Measurements from ENCODE around the gene R3HDM2.

The R3HDM2 gene
- total RNA-seq = 11.2 to 63.5 (median 37.0) reads per million in 3 experiments

DNA sequence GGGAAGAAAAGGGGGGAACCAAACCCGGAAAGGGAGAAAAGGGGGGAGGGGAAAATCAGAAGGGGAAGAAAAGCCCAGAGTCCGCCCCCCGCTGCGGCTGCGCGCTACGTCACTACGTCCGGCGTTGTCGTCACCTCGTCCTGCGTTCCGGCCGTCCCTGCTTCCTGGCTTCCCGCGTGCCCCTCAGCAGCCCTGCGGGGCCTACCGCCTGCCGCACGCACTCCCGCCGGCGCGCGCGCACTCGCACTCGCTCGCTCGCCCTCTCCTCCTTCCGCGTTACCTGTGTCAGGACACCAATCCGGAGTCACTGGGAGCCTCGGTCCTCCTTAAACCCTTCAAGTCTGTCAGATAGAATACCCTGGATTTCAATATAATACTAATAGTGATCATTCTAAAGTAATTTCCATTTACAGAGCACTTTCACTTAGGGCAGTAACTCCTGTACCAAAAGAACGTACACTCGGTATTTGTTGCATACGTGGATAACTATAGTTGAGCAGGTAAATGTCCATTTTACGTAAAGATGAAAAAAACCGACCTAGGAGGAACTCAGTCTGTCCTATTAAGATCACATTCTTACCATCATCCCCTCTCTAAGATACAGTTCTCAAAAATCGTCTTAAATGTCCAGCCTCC, at the start of gene R3HDM2:
TSS of gene R3HDM2 (minus strand) at position 113 of the 636 bp plus-strand sequence. CDS start 120,615 bp downstream, outside the sequence.
- peak; percentile 95 for DNase-seq

DNA sequence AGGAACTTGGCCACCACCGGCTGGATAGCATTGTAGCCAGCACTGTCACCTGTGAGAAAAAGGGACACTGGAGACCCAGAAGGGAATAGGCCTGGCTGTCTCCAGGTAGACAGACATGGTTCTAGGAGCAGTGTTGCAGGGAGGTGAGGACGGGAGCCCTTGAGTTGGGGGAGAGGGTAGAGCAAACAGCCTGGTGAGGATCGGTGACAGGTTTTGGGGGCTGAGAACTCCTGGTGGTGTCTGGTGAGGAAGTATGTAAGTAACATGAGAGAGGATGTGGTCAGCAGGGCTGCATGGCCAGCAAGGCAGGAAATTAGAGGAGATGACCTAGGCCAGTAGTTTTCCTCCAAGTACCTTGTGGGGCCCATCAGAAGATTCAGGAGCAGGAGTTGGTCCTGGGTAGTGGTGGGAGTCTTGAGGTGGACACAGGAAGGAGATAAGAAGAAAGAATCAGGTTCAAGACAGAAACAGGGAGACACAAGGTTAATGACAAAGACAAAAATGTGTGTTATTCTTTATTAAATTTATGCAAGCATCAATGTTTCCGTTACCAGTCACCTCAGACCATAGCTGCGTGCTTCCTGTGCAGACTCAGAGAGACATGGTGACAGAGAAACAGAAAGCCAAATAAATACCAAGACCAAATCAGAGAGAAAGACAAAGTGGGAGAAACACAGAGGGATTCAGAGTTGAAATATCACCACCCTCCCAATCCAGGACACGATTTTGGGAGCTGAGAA, 48.7 kb upstream of the R3HDM2 start, which contains the start of gene ARHGAP9:
TSS of gene ARHGAP9 (minus strand) at position 491 of the 740 bp plus-strand sequence. CDS start at position 31, 460 bp downstream.
- peak; percentile 85 for DNase-seq

- DNase-seq = no peak
Observed at GRCh38 chr12:57479043-57479375, 48.2 kb upstream of the R3HDM2 start.

- peak; percentile 60 for DNase-seq
Observed at GRCh38 chr12:57477710-57478681, 47.2 kb upstream of the R3HDM2 start.

DNA sequence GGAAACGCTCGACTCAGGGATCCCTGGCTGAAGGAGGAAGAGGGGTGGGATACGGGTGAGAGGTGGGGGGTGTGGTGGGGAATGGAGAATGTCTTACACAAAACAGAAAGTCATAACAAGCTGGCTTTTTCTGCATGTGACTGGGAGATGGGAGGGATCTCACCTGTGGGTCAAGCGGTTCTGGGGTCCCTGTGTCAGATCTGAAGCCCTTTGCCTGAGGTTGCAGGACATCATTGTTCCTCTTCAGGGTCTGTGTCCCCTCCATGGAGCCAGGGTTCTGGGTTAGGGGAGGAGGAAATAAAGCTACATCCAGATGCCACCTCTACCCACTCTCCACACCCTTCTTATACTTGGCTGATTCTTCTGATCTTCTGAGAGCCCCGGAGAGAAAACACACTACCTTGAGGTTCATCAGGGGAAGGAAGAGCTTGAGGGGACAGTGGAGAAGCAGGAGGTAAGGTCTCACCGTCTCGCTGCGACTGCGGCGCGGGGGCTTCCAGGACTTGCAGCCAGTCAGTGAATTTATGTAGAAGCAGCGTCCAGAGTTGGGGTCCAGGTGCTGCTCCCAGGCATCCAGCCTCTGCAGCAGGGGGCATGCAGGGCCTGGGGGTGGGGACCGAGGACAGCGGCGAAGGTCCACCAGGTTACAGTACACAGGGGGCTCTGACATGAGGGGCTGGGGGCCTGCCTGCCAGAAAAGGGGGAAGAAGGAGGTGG, 46.3 kb upstream of the R3HDM2 start:
- DNase-seq = peak; percentile 33

DNA sequence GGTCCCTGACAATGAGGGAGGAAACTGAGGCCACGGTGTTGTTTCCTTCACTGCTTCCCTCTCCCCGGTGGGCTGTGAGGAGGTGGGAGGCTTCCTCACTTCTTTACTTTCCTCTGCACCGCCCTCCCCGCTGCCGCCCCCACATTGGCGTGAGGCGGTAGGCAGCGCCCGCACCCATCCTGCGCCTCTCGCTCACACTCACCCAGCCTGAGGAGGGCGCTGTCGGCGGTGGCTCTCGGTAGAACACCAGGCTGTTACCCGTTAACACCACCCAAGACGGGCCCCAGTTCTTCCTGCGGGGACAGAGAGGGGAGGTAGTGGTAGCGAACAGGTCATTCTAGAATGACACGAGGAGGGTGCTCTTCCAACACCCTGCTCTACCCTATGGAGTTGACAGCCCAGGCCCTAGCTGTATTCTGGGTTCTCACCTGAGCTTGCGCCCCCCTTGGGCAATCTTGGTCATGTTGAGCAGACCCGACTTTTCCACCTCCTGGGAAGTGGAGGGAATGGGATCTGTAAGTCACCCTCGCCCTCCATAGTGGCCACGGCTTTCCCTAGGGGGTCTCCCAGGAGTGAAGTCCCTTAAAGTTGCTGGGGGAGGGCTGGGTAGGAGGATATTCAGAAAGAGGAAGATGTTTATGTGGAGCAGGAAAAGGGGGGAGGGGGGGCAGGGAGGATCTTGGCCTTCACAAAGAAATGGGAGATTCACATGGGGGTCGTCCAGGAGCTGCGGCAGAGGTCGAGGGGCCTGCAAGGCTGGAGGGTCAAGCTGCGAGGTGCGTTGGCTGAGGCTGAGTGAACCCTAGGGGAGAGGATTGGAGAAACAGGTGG, 45.5 kb upstream of the R3HDM2 start:
- DNase-seq = peak; percentile 60

DNA sequence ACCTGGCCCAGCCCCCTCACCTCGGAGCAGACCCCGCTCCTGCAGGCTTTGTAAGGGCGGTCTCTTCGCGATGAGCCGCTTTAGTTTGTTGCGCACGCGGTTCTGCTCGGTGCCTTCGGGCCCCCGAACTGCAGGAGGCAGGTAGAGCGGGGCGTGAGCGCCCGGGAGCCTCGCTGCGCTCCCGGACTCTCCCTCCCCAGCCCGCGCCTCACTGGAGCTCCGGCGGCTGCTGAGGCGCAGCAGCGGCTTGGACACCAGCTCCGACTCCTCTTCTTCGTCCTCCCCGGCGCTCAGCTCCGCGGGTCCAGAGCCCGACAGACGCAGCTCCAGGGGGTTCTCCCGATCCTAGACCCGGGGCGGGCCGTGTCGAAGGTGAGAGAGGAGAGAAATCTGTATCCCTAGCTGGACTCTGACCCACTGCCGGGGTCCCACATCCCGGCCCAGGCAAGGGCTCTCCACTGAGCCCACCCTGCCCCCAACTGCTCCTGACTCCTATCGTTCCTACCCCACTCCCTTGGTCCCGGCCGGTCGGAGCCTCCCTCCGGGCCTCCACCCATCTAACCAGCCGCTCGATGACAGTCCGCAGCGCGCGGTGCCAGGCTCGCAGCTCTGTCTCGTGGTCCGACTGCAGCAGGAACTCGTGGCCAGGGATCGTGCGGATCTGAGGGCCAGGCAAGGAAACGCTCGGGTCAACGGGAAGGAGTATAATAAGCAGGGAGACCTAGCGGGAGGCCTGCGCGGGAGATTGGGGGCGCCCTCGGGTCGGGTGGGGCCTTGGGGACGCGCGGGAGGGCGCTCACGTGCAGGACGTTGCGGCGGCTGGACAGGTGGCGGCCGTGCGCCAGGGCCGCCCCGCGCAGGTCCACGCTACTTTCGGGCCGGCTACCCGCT, 44.7 kb upstream of the R3HDM2 start:
- no peak for DNase-seq

DNA sequence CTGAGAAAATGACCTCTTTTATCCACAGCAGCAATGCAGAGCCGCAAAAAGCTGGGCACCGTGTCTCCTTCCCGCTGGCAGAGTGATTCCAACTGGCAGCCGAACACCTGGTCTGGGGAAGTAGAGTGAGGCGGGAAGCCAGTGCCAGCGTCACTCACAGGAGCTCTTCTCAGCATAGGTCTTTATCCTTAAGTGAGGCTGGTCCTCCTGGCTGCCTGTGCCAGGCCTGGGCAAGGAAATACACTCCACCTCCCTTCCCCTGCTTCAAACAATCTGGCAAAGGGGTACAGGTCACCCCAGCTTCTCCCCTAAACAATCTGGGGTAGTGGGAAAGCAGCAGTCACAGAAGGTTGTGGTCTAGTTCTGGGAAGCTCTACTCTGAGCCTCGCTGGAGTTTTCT, 44.0 kb upstream of the R3HDM2 start:
- no peak for DNase-seq

DNA sequence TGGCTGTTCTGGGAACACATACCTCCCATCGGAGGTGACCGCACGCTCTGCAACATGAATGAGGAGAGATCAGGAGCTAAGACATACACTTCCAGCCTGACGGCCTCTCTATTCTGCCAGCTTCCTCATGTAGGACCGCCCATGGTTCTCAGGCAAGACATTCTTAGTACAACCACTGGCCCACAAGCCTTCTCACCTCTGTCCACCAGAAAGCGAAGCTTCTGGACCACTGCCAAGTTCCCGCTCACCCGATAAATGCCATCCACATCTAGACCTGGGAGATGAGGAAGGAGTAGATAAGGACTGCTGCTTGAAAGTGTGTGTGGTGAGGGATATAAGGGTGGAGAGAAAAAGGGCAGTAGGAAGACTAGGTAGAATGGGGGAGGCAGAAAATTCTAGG, 43.6 kb upstream of the R3HDM2 start:
- DNase-seq = no peak

DNA sequence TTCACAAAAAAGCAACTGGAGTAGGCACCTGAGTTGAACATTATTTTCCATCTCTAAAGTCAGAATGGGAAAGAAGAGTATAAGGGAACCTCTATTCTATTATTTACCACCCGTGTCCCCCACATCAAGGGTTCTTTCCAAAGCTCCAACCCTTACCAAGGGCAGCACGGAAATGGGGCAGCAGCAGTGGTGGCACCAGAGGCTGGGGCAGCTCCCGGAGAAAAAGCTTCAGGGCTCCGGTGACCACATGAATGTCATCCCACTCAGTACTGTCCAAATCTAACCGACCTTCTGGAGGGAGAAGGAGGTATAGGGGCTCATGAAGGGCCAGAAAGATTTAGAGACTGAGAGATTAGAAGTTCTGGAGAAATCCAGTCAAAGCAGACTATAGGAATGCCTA, 43.0 kb upstream of the R3HDM2 start:
- DNase-seq = no peak

DNA sequence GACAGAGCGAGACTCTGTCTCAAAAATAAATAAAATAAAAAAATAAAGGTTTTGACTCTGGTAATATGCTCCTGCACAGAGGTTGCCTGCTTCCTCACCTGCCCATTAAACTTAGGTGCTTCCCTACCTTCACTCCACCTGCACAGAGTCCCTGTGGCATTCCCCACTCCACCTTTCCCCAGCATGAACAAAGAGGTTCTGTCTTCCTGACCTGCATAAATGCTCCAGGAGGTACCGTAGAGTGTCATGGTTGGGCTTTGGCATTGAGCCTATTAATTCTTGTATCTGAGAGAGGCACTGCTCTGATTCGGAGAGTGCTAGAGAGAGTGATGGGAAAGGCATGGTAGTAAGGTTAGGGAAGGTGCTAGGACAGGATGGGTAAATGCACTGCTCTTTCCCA, 42.5 kb upstream of the R3HDM2 start:
- DNase-seq = no peak

DNA sequence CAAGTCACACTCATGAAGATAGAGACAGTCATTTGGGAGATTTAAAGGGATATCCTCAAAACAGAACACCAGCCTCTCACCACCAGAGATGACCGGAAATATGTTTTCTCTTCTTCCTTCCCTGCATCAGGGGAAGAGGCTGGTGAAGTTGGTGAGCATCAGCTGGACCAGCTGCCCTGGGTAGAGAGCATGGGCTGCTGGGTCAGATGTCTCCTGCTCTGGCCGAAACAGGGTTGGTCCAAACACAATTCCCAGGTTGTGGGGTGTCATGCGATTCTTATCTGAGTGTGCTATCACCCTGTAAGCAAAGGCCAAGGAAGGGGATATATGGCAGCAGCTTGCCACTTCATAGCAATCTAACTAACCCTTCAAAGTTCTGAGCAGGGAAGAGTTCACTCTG, 41.5 kb upstream of the R3HDM2 start:
- no peak for DNase-seq

- DNase-seq = no peak
Observed at GRCh38 chr12:57471661-57472060, 40.8 kb upstream of the R3HDM2 start.

- DNase-seq = no peak
Observed at GRCh38 chr12:57470970-57471656, 40.3 kb upstream of the R3HDM2 start.

- no peak for DNase-seq
Observed at GRCh38 chr12:57470286-57470969, 39.6 kb upstream of the R3HDM2 start.

DNA sequence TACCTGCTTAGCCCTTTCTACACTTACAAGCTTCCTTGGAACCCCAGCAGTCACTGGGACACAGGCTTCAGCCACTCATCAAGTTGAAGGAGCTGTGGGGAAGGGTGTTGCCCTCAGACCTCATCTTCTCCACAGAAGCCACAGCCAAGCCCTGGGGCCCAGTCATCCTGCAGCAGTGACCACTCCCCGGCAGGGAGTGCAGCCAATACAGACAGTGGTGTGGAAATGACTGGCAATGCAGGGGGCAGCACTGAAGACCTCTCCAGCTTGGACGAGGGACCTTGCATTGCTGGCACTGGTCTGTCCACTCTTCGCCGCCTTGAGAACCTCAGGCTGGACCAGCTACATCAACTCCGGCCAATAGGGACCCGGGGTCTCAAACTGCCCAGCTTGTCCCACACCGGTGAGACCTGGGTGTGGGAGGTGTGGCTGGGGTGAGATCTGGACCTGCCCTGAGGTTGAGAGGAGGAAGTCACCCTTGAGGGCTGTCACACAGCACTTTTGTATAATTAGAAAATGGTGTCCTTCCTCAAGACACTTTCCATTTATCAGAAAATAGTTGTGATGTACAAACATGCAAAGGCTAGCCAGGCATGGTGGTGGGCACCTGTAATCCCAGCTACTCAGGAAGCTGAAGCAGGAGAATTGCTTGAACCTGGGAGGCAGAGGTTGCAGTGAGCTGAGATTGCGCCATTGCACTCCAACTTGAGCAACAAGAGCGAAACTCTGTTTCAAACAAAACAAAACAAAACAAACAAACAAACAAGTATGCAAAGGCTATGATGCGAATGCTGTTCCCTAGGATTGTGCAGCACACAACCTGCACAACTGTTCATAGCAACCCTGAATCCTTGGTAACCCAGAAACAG, 38.7 kb upstream of the R3HDM2 start:
- no peak for DNase-seq

DNA sequence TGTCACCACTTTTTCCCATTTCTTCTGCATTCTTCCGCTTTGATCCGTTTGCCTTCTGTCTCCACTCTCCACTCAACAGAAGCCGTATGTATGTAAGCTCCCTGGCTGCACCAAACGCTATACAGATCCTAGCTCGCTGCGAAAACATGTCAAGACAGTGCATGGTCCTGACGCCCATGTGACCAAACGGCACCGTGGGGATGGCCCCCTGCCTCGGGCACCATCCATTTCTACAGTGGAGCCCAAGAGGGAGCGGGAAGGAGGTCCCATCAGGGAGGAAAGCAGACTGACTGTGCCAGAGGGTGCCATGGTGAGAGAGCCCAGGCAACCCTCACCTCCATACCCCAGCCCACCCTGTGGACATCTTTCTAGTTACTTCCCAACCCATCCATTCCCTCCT, 37.1 kb upstream of the R3HDM2 start:
- DNase-seq = no peak

DNA sequence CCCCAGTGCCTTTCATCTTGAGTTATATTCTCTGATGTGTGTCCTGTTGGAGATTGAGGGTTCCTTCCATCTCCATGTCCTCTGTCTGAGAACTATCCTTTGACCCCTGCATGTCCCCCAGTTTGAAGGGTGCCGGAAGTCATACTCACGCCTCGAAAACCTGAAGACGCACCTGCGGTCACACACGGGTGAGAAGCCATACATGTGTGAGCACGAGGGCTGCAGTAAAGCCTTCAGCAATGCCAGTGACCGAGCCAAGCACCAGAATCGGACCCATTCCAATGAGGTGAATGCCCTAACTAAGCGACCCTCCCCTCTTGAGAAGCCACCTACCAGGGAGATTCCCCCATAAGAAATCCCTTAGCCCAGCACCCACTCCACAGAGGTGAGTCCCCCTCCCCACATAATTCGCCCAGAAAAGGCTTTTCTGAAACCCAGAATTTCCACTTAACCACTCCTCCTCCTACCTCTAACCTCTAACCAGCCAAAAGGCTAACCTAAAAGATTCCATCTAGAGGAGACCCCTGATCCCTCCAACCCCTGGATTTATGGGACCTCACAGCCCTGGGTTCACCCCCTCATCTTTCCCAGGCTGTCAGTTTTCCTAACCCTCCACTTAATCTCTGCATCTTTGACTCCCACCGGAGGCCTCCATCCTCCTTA, 36.5 kb upstream of the R3HDM2 start:
- DNase-seq = no peak
